SJCRH30 (cell line): ENCODE data around the gene ARHGEF39. TPM values are rescaled to one million over a fixed set of nuclear protein-coding genes. Genes with fewer than 3 reads are reported as not detected.

Source experiments
- DNase-seq, 2 experiments: peaks; one replicate each; pipeline ENCODE4 v3.0.0-alpha.2; 2015 to 2020
- H3K27ac ChIP-seq: fragments of 250-450 bp; sonication (Bioruptor Pico); 2 replicates; pipeline ENCODE4 v1.5.1; 2020; ENCODE audit warnings: mild to moderate bottlenecking, moderate library complexity
- H3K27me3 ChIP-seq: fragments of 250-450 bp; sonication (Bioruptor Pico); 2 replicates; pipeline ENCODE4 v1.5.1; 2020; ENCODE audit warnings: mild to moderate bottlenecking, moderate library complexity
- H3K36me3 ChIP-seq: fragments of 250-450 bp; sonication (Bioruptor Pico); 2 replicates; pipeline ENCODE4 v1.5.1; 2020; ENCODE audit warnings: mild to moderate bottlenecking, moderate library complexity
- H3K4me1 ChIP-seq: fragments of 250-450 bp; sonication (Bioruptor Pico); 2 replicates; pipeline ENCODE4 v1.5.1; 2020; ENCODE audit warnings: mild to moderate bottlenecking, moderate library complexity
- H3K4me3 ChIP-seq: fragments of 250-450 bp; sonication (Bioruptor Pico); 2 replicates; pipeline ENCODE4 v1.5.1; 2020; ENCODE audit warnings: mild to moderate bottlenecking, moderate library complexity
- H3K9me3 ChIP-seq: fragments of 250-450 bp; sonication (Bioruptor Pico); replicated peaks from 2 replicates; pipeline ENCODE4 v1.5.1; 2020; ENCODE audit warnings: mild to moderate bottlenecking, moderate library complexity
- total RNA-seq: library from RNA; depleted of rRNA; stranded (reverse); fragments of >200 nt; shearing (Covaris generic); gene quantifications from 2 replicates; pipeline ENCODE4 v1.2.3, GENCODE V29; 2014

The ARHGEF39 gene
- total RNA-seq, 1 experiment from 2014 or later, result 11.9 TPM

- Histone ChIP-seq H3K4me3 (no peak overlapping the region), H3K9me3 (no peaks in the 10 kb centered on the region), H3K36me3 (peaks cover 53% of the 10 kb centered on the region), H3K27ac (no peak overlapping the region), H3K27me3 (no peaks in the 10 kb centered on the region), H3K4me1 (peaks cover 13% of the 10 kb centered on the region)
- DNase-seq, result no peak
Observed at GRCh38 chr9:35686222-35687203, 21.5 kb upstream of the ARHGEF39 start.

- H3K27me3 ChIP-seq, result no peaks in the 10 kb centered on the region
- H3K4me3 ChIP-seq, result no peak overlapping the region
- H3K36me3 ChIP-seq, result peaks cover 53% of the 10 kb centered on the region
- H3K4me1 ChIP-seq, result peaks cover 13% of the 10 kb centered on the region
- DNase-seq, result no peak
- H3K27ac ChIP-seq, result no peak overlapping the region
- H3K9me3 ChIP-seq, result no peaks in the 10 kb centered on the region
Observed at GRCh38 chr9:35685506-35685905, 20.5 kb upstream of the ARHGEF39 start.

- no peak overlapping the region for H3K4me3 ChIP-seq
- no peaks in the 10 kb centered on the region for H3K9me3 ChIP-seq
- DNase-seq, result no peak
- no peak overlapping the region for H3K27ac ChIP-seq
- H3K4me1 ChIP-seq, result peaks cover 13% of the 10 kb centered on the region
- H3K27me3 ChIP-seq, result no peaks in the 10 kb centered on the region
- H3K36me3 ChIP-seq, result peaks cover 53% of the 10 kb centered on the region
Observed at GRCh38 chr9:35684921-35685320, 19.9 kb upstream of the ARHGEF39 start.

GRCh38 chr9:35683323-35683722 lies 18.3 kb upstream of the ARHGEF39 start:
- H3K4me3 ChIP-seq, result no peak overlapping the region
- DNase-seq, result no peak
- H3K9me3 ChIP-seq, result no peaks in the 10 kb centered on the region
- no peak overlapping the region for H3K27ac ChIP-seq
- H3K4me1 ChIP-seq, result peaks cover 11% of the 10 kb centered on the region
- H3K27me3 ChIP-seq, result no peaks in the 10 kb centered on the region
- peaks cover 53% of the 10 kb centered on the region for H3K36me3 ChIP-seq

- peaks cover 48% of the 10 kb centered on the region for H3K36me3 ChIP-seq
- H3K27ac ChIP-seq, result no peak overlapping the region
- no peaks in the 10 kb centered on the region for H3K27me3 ChIP-seq
- no peak for DNase-seq
- H3K9me3 ChIP-seq, result no peaks in the 10 kb centered on the region
- no peak overlapping the region for H3K4me3 ChIP-seq
- H3K4me1 ChIP-seq, result peaks cover 5% of the 10 kb centered on the region
Observed at GRCh38 chr9:35682520-35683315, 17.7 kb upstream of the ARHGEF39 start.

- Histone ChIP-seq H3K9me3 (no peaks in the 10 kb centered on the region), H3K36me3 (peaks cover 41% of the 10 kb centered on the region), H3K4me1 (no peaks in the 10 kb centered on the region; the same call in 1 of the 2 replicates), H3K27me3 (no peaks in the 10 kb centered on the region), H3K4me3 (no peak overlapping the region), H3K27ac (no peak overlapping the region)
- DNase-seq, result no peak
Observed at GRCh38 chr9:35682051-35682450, 17.1 kb upstream of the ARHGEF39 start.

GRCh38 chr9:35681341-35682002 lies 16.5 kb upstream of the ARHGEF39 start:
- DNase-seq, result no peak
- H3K27ac ChIP-seq, result no peak overlapping the region
- H3K4me1 ChIP-seq, result no peaks in the 10 kb centered on the region

GRCh38 chr9:35680331-35681105 lies 15.5 kb upstream of the ARHGEF39 start:
- Histone ChIP-seq H3K4me3 (no peak overlapping the region), H3K27me3 (no peaks in the 10 kb centered on the region), H3K27ac (no peak overlapping the region), H3K9me3 (no peaks in the 10 kb centered on the region), H3K4me1 (no peaks in the 10 kb centered on the region), H3K36me3 (peaks cover 33% of the 10 kb centered on the region)
- DNase-seq, result no peak

More at GRCh38 chr9:35681341-35682002, 16.5 kb upstream of the ARHGEF39 start:
- Histone ChIP-seq H3K9me3 (no peaks in the 10 kb centered on the region), H3K27me3 (no peaks in the 10 kb centered on the region), H3K4me3 (no peak overlapping the region), H3K36me3 (peaks cover 41% of the 10 kb centered on the region)

- Histone ChIP-seq H3K9me3 (no peaks in the 10 kb centered on the region), H3K27me3 (no peaks in the 10 kb centered on the region), H3K36me3 (peaks cover 26% of the 10 kb centered on the region), H3K4me3 (no peak overlapping the region), H3K4me1 (no peaks in the 10 kb centered on the region), H3K27ac (no peak overlapping the region)
- DNase-seq, result no peak
Observed at GRCh38 chr9:35679766-35680330, 14.9 kb upstream of the ARHGEF39 start.

- H3K4me3 ChIP-seq, result no peak overlapping the region
- H3K27me3 ChIP-seq, result no peaks in the 10 kb centered on the region
- no peak for DNase-seq
- no peaks in the 10 kb centered on the region for H3K4me1 ChIP-seq
- no peaks in the 10 kb centered on the region for H3K9me3 ChIP-seq
- no peak overlapping the region for H3K27ac ChIP-seq
- H3K36me3 ChIP-seq, result peaks cover 19% of the 10 kb centered on the region
Observed at GRCh38 chr9:35679091-35679490, 14.1 kb upstream of the ARHGEF39 start.

GRCh38 chr9:35675732-35676392 lies 10.9 kb upstream of the ARHGEF39 start:
- peaks cover 3% of the 10 kb centered on the region; the same call in 1 of the 2 replicates for H3K4me1 ChIP-seq
- H3K9me3 ChIP-seq, result no peaks in the 10 kb centered on the region
- no peak overlapping the region for H3K27ac ChIP-seq
- no peaks in the 10 kb centered on the region for H3K36me3 ChIP-seq
- H3K4me3 ChIP-seq, result no peak overlapping the region
- DNase-seq, result no peak
- H3K27me3 ChIP-seq, result no peaks in the 10 kb centered on the region

GRCh38 chr9:35675204-35675603 lies 10.2 kb upstream of the ARHGEF39 start:
- no peaks in the 10 kb centered on the region for H3K27me3 ChIP-seq
- no peak for DNase-seq
- H3K4me1 ChIP-seq, result peaks cover 3% of the 10 kb centered on the region; the same call in 1 of the 2 replicates
- H3K4me3 ChIP-seq, result no peak overlapping the region
- H3K9me3 ChIP-seq, result no peaks in the 10 kb centered on the region
- no peak overlapping the region for H3K27ac ChIP-seq
- no peaks in the 10 kb centered on the region for H3K36me3 ChIP-seq

GRCh38 chr9:35674025-35674361 lies 9.0 kb upstream of the ARHGEF39 start:
- H3K27me3 ChIP-seq, result no peaks in the 10 kb centered on the region
- H3K9me3 ChIP-seq, result no peaks in the 10 kb centered on the region

More at GRCh38 chr9:35674025-35674361, 9.0 kb upstream of the ARHGEF39 start:
- Histone ChIP-seq H3K27ac (no peak overlapping the region), H3K4me3 (no peak overlapping the region), H3K36me3 (no peaks in the 10 kb centered on the region), H3K4me1 (peaks cover 14% of the 10 kb centered on the region)
- DNase-seq, result no peak
